ENCODE results near the gene PTPRQ.

Gene PTPRQ

DNA sequence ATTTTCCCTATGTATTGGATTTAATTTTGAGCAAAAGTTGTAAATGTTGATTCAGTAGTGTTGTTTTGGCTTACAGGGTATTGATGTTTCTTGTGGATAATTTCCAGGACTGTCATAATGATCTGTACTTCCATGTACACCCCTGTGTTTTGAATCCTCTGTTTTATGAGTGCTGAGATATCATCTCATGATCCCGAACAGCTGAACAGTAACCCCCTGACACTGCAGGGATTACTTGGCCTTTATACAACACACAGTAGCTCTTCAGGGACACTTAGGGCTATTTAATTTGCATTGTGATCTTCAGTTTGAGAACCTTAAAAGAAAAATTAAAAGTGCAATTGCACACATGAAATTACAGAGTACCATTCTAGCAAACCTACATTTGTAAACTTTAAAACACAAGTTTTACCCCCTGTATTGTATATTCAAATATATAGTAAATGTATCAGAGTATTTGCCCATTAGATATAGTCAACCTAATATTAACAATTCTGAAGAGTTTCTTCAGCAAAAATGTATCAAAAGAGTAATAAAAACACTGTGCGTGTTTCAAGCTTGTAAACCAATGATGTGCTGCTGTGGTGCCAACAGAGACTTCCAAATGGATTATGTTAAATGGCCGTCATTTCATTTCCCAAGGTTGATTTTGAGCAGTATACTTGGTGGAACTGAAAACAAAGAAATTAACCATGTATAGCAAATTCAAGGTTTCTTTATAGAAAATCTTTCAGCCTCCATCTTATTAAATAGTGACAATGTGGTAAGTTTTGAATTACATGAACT is 235.5 kb downstream of the PTPRQ start:
- no peak for TF ChIP-seq GATA2 (IDR thresholded peaks at IDR 0.05; ENCODE audit: low read depth, low read length)
- no peak for TF ChIP-seq GATA3 (IDR thresholded peaks at IDR 0.05; ENCODE audit: low read depth, low read length)

- TF ChIP-seq GATA2 (IDR thresholded peaks at IDR 0.05; ENCODE audit: low read depth, low read length) (no peak), GATA3 (IDR thresholded peaks at IDR 0.05; ENCODE audit: low read depth, low read length) (no peak)
Observed at GRCh38 chr12:80681287-80681686, 237.3 kb downstream of the PTPRQ start.

GRCh38 chr12:80681786-80682185 is 237.8 kb downstream of the PTPRQ start:
- no peak for TF ChIP-seq GATA2 (IDR thresholded peaks at IDR 0.05; ENCODE audit: low read depth, low read length)
- TF ChIP-seq GATA3 (IDR thresholded peaks at IDR 0.05; ENCODE audit: low read depth, low read length) = no peak

DNA sequence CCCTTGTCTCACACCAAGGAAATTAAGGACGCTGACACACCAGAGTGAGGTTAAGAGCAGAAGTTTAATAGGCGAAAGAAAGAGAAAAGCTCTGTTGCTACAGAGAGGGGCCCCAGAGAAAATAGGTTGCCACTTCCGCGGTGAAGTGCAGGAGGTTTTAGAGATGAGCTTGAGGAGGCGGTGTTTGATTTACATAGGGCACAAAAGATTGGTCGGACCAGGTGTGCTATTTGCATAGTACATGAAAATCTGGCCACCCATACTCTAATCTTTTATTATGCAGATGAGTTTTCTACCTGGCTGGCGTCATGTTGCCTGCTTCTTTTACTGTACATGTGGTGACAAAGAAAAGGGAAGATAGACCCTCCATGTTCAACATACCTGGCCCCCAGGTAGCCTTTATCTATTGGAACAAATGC is 240.1 kb downstream of the PTPRQ start:
- no peak for TF ChIP-seq GATA3 (IDR thresholded peaks at IDR 0.05; ENCODE audit: low read depth, low read length)
- no peak for TF ChIP-seq GATA2 (IDR thresholded peaks at IDR 0.05; ENCODE audit: low read depth, low read length)

- no peak for TF ChIP-seq GATA2 (IDR thresholded peaks at IDR 0.05; ENCODE audit: low read depth, low read length)
- no peak for TF ChIP-seq GATA3 (IDR thresholded peaks at IDR 0.05; ENCODE audit: low read depth, low read length)
Observed at GRCh38 chr12:80690090-80690489, 246.1 kb downstream of the PTPRQ start.

- TF ChIP-seq GATA3 (IDR thresholded peaks at IDR 0.05; ENCODE audit: low read depth, low read length) (no peak), GATA2 (IDR thresholded peaks at IDR 0.05; ENCODE audit: low read depth, low read length) (no peak)
Observed at GRCh38 chr12:80690513-80690912, 246.5 kb downstream of the PTPRQ start.

DNA sequence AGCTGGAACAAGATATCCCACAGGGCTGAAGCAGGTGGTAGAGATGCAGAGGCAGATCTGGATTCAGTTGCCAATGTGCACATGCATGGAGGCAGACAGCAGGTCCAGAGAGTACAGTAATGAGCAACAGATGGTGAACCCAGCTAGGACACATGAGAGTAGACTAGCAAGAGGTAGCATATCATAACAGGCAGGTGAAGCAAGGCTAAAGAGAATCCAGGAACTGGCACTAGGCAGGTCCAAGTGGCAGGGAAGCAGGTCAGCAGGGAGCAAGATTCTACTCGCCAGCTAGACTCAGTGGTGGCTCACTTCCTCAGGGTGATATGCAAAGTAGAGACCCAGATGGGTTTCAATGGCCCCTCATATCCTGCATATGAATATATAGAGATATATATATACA is 248.1 kb downstream of the PTPRQ start:
- TF ChIP-seq GATA3 (IDR thresholded peaks at IDR 0.05; ENCODE audit: low read depth, low read length) (no peak), GATA2 (IDR thresholded peaks at IDR 0.05; ENCODE audit: low read depth, low read length) (no peak)

DNA sequence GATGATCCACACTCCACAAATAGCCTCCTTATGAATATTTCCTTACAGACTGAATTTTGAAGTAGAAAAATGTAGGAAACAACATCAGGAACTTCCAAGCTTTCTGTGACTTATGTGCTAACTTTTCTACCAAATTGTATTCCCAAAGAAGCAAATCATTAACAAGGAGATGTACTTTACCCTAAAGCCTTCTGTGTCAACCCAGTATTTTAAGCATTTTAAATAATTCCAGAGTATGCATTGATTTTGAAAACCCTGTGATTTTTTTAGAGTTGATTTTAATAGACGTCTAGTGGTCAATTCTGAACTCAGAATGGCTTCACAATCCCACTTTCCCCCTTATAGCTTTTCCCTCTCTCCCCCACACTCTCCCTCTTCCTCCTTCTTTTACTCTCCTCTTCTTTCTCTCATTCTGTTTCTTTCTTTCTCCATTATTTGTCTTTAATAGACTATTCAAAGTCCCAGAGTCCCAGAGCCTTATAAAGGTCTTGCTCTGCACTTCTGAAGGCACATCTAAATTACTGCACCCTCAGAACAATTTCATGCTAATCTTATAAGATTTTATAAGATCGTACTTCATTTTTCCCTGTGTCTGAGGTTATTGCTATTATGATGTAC is 253.3 kb downstream of the PTPRQ start:
- TF ChIP-seq GATA2 (IDR thresholded peaks at IDR 0.05; ENCODE audit: low read depth, low read length) (no peak), GATA3 (IDR thresholded peaks at IDR 0.05; ENCODE audit: low read depth, low read length) (no peak)

DNA sequence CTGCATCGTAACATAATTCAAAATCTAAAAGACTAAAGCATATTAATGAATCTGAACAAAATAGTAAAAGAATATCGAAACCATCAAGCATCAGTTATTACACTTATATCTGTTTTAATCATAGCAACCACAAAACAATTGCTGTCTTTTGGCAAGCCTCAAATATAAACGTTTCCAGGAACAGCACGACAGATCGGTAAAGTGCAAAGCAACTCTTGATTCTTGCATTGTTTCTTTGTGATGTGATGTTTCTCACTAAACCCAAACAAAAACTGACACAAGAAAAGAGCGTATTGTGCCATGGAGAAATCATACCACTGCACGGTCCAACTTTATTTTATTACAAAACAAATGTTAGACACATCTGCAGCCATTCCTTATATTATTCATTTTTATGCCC is 254.2 kb downstream of the PTPRQ start:
- TF ChIP-seq GATA3 (IDR thresholded peaks at IDR 0.05; ENCODE audit: low read depth, low read length) (no peak), GATA2 (IDR thresholded peaks at IDR 0.05; ENCODE audit: low read depth, low read length) (no peak)

DNA sequence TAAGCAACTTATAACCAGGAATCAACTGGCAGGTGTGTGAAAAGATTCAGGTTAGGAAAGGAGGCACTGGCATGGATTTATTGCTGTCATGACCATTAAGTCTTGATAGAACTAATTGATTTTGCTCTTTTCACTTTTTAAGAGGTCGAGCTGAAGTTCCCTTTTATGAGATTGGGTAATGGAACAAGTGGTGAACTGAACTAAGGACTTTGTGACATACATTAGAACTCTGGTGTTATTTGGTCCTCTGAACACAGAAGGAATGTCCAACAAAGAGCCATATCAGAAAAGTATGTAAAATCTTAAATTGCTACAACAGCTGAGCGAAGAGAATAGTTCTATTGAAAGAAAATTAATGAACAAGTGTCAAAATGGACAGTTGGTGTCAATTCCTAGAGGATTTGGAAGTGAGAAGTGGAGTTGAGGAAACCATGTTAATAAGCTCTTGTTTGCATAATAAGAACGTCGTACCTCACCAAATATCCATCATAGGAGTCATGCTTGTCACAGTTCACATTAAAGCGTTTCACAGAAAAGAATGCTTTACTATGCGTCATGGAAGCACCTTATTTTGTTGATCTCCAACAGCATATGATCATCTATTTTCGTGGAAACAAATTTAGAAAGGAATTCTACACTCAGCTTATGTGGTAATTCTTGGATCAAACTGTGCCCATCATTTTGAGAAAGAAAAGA is 255.0 kb downstream of the PTPRQ start:
- no peak for TF ChIP-seq GATA2 (IDR thresholded peaks at IDR 0.05; ENCODE audit: low read depth, low read length)
- TF ChIP-seq GATA3 (IDR thresholded peaks at IDR 0.05; ENCODE audit: low read depth, low read length) = no peak

DNA sequence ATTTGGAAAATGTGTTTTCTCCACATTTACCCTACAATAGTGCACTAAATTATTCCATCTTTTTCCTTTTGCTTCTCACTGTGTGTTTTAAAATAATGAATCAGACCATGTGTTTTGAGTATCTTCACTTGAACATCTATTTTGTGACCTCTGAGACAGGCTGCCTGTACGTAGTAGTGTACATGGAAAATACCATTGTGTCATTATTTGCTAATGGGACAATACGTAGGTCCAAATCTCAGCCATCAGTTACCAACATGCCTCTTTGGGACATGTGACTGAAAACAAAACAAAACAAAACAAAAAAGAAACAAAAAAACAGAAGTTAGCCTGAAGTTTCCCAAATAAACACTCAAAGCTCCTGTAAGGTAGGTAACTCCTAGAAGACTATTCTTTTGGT is 256.3 kb downstream of the PTPRQ start:
- TF ChIP-seq GATA2 (IDR thresholded peaks at IDR 0.05; ENCODE audit: low read depth, low read length) (no peak), GATA3 (IDR thresholded peaks at IDR 0.05; ENCODE audit: low read depth, low read length) (no peak)

DNA sequence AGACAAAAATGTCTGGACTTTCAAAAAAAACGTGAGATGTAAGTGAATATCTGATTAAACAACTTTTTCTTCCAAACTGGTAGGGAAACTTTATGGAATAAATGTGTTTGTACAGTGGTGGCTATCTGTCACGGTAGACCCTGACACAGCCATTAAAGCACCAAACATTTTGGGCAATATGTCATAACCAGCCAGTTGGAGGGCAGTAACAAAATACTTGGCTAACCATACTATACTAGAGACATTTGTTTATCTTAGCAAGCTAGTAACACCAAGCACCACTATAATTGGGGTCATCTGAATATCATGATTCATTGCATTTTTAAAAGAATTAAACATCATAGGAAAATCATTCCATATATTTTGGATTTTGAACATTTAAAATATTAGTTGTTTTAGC is 257.4 kb downstream of the PTPRQ start:
- no peak for TF ChIP-seq GATA2 (IDR thresholded peaks at IDR 0.05; ENCODE audit: low read depth, low read length)
- TF ChIP-seq GATA3 (IDR thresholded peaks at IDR 0.05; ENCODE audit: low read depth, low read length) = no peak

- TF ChIP-seq GATA2 (IDR thresholded peaks at IDR 0.05; ENCODE audit: low read depth, low read length) (no peak), GATA3 (IDR thresholded peaks at IDR 0.05; ENCODE audit: low read depth, low read length) (no peak)
Observed at GRCh38 chr12:80702889-80703805, 259.1 kb downstream of the PTPRQ start.

- TF ChIP-seq GATA2 (IDR thresholded peaks at IDR 0.05; ENCODE audit: low read depth, low read length) = no peak
- TF ChIP-seq GATA3 (IDR thresholded peaks at IDR 0.05; ENCODE audit: low read depth, low read length) = no peak
Observed at GRCh38 chr12:80704420-80704819, 260.4 kb downstream of the PTPRQ start.

Measured in SH-SY5Y (cell line).